ENCODE data around the gene INAFM2.

INAFM2 gene

DNA sequence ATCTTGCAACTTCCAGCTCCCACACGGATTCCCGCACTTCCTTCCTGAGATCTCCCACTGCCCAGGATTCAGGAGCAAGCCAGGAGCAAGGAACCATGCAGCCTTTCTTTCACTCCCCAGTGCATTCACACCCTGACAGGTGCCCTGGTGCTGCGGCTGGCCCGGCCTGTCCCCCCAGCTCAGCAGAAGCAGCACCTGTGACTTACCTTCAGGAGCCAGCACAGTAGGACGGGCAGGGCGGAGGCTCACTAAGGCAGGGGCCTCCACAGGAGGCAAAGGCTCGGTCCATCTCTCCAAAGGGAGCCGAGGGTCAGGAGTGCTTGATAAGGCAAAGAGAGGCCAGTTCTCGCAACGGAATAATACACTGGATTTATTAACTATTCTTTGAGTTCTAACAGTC is 45.5 kb upstream of the INAFM2 start:
- DNase-seq (ENCODE audit: insufficient read length, low spot score) (no peak), FAIRE-seq (no peak)
- TF ChIP-seq, protein P1, sequence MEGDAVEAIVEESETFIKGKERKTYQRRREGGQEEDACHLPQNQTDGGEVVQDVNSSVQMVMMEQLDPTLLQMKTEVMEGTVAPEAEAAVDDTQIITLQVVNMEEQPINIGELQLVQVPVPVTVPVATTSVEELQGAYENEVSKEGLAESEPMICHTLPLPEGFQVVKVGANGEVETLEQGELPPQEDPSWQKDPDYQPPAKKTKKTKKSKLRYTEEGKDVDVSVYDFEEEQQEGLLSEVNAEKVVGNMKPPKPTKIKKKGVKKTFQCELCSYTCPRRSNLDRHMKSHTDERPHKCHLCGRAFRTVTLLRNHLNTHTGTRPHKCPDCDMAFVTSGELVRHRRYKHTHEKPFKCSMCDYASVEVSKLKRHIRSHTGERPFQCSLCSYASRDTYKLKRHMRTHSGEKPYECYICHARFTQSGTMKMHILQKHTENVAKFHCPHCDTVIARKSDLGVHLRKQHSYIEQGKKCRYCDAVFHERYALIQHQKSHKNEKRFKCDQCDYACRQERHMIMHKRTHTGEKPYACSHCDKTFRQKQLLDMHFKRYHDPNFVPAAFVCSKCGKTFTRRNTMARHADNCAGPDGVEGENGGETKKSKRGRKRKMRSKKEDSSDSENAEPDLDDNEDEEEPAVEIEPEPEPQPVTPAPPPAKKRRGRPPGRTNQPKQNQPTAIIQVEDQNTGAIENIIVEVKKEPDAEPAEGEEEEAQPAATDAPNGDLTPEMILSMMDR (IDR thresholded peaks at IDR 0.05; ENCODE audit: insufficient read depth, missing control alignments), result no peak

DNA sequence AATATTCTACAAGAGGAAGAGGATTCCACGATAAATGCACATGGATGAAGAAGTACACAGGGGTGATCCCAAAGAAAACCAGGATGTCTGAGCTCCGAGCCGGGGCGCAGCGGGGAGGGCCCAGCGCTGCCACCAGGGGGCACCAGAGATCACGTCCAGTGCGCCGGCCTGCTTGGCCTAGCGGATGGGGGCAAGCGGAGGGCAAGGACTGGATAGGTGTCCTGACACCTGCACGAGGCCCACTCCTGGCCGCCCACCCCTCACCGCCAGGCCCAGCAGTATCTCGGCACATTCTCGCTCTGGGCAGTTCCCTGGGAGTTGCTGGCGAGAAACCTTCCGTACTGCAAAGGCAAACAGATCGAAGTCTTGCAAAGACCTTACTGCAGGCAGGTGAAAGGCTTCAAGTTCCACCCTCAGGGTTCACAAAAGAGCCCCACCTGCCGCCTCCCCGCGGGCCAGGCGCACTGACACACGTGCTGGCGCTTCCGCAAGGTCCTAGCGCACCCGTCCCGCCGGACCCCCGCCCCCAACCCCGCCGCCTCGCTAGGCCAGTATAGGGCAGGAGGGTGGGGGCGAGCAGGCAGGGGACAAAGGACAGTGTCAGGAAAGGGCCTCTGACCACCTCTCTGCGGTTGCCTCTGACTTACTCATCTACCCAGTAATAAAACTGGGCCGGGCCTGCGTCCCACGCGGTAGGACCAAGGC is 43.9 kb upstream of the INAFM2 start:
- peak; percentile 74 for DNase-seq (ENCODE audit: insufficient read length, low spot score)
- TF ChIP-seq, protein P1 (IDR thresholded peaks at IDR 0.05; ENCODE audit: insufficient read depth, missing control alignments), result peak; percentile 86
- FAIRE-seq, result no peak

DNA sequence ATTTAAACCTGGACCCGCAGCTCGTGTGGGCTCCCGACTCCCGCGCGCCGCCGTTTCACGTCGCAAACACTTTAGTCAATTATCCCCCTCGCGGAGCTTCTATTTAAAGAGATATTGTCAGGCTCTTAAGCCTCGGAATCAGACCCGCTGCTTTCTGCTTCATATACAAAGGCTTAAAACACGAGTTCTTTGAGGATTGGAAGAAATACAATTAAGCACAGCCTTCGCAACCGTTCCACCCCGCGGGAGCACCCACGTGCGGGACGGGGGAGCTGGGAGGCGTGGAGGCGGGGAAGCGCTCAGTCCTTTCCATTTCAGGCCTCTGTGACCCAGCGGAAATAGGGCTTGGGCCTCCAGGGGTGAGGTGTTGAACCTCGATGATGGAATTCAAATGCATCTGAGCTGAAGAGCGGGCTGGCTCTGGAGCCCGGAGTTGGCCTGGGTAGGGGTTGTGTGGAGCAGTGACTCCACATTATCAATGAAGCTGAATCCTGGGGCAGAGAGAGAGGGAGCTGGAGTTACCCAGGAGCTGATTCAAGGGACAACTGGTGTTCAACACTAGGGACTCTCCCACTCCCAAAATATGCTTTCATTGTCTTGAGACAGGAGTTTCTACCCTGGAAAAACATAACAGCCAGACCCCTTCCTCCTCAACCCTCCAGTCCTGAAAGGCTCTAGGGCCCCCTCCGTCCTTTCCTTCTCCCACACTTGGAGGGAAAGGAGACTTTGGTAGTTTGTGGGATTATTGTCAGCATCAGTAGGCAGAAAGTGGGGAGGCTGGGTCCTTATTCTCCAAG is 43.0 kb upstream of the INAFM2 start:
- no peak for FAIRE-seq
- TF ChIP-seq, protein P1 (IDR thresholded peaks at IDR 0.05; ENCODE audit: insufficient read depth, missing control alignments), result no peak
- no peak for DNase-seq (ENCODE audit: insufficient read length, low spot score)

DNA sequence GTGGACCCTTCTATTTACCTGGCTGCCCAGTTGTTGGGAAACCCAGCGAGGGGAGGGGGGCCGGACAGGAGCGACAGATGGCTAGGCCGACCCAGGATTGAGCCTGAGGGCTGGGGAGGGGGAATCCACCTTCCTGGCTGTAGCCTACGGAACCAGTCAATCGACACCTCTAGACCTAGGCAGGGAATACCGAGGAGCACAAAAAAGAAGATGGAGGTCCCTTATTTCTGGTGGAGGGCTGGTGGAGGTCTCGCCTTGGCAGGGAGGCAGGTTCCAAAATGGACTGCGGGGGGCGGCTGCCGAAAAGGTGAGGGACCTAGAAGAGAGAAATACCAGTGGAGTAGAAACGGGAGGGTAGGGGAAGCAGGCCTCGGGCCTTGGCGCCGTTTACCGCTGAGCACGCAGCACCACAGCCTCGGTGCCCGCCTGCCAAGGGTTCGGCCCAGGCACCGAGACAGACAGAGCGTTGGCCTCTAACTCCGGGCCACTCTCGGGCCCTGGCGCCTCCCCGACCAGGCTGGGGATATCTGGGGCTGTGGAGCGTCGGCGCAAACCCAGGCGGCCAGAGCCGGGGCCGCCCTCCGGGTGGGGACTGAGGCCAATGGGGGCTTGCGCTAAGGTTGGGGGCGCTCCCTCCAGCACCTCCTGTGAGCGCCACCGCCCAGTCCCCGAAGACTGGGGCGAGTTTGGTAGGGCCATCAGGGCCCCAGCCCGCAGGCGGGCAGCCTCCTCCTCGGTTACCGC is 42.3 kb upstream of the INAFM2 start:
- TF ChIP-seq, protein P1 (IDR thresholded peaks at IDR 0.05; ENCODE audit: insufficient read depth, missing control alignments), result no peak
- no peak for DNase-seq (ENCODE audit: insufficient read length, low spot score)
- FAIRE-seq, result no peak

DNA sequence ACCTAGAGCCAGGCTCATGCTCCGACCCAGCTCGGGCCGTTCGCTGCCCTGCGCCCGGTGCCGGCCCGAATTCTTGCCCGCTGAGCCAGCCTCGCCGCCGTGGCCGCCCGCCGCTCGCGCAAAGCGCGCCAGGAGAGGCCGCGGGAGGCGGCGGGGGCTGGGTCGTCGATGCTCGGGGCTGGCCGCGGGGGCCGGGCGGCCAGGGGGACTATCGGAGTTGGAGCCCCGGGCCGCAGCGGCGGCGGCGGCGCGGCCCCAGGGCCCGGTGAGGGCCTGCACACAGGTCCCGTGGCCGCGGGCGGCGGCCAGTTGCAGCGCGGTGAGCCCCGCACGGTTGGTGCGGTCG is 41.7 kb upstream of the INAFM2 start:
- no peak for DNase-seq (ENCODE audit: insufficient read length, low spot score)
- FAIRE-seq, result no peak
- TF ChIP-seq, protein P1 (IDR thresholded peaks at IDR 0.05; ENCODE audit: insufficient read depth, missing control alignments), result no peak

DNA sequence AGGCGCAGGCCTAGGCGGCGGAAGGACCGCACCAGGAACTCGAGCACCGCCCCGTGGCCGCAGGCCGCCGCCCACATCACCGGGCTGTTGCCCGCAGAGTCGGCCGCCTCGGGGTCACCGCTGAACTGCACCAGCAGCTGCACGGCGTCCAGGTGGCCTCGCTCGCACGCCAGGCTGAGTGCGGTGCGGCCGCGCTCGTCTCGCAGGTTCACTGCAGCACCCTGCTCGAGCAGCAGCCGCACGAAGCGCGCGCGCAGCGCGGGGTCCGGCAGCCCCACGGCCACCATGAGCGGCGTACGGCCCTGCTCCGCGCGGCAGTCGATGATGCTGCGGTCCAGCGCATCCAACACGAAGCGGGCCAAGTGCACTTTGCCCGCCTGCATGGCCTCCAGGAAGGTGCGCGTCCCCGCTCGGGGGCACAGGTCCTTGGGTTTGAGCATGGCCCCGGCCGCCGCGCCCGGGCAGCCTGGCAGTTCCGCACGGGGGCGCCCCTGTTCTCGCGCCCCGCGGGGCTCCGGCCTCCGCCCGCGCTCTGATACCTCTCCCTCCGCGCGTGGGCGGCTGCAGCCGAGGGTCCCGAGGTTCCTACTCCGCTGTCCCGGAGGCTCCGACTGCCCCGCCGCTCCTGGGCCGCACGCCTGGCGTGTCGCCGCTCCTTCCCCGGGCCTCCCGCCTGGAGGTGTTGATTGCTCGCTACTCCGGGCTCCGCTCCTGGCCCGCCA is 41.2 kb upstream of the INAFM2 start:
- TF ChIP-seq, protein P1 (IDR thresholded peaks at IDR 0.05; ENCODE audit: insufficient read depth, missing control alignments), result peak; percentile 42
- peak; percentile 74 for DNase-seq (ENCODE audit: insufficient read length, low spot score)
- no peak for FAIRE-seq
